HCT116 (cell line): ENCODE results near the gene HAUS8.

ENCODE experiments used
- CTCF ChIP-seq, 3 experiments: fragments of 200-600 bp in 1 of 3; sonication (generic) in 1 of 3; IDR thresholded peaks in 2 of 3; conservative IDR thresholded peaks in 1 of 3; 2 replicates each; pipeline ENCODE4 v1.5.1; 2012 to 2017; ENCODE audit warnings: low read depth in 2 of 3, low read length in 2 of 3, antibody characterized with exemption in 1 of 3, borderline replicate concordance in 1 of 3, control low read depth in 1 of 3, mild to moderate bottlenecking in 1 of 3, mixed read lengths in 1 of 3, mixed run types in 1 of 3, moderate library complexity in 1 of 3; ENCODE audit not compliant: insufficient read depth in 1 of 3
- EZH2 ChIP-seq: fragments of 200-600 bp; sonication (generic); IDR thresholded peaks from 2 replicates; pipeline ENCODE4 v1.6.1; 2017; ENCODE audit warnings: antibody characterized with exemption, mixed run types
- POLR2A ChIP-seq: IDR thresholded peaks from 2 replicates; pipeline ENCODE4 v1.7.0; 2011; ENCODE audit warnings: borderline replicate concordance; ENCODE audit not compliant: insufficient read depth, insufficient read length; ENCODE audit errors: extremely low read depth
- RAD21 ChIP-seq: IDR thresholded peaks from 2 replicates; pipeline ENCODE4 v1.6.1; 2012; ENCODE audit warnings: low read depth, mild to moderate bottlenecking
- REST ChIP-seq: IDR thresholded peaks from 2 replicates; pipeline ENCODE4 v1.6.1; 2012; ENCODE audit warnings: low read depth
- YY1 ChIP-seq: IDR thresholded peaks from 2 replicates; pipeline ENCODE4 v1.6.1; 2011; ENCODE audit warnings: low read length, low read depth, moderate library complexity, mild to moderate bottlenecking; ENCODE audit not compliant: insufficient replicate concordance; ENCODE audit errors: extremely low read depth

GRCh38 chr19:17052439-17052838 is 22.8 kb downstream of the HAUS8 start:
- no peak for TF ChIP-seq YY1
- TF ChIP-seq REST, result no peak
- peak; percentile 58 to 66 (median 58); a peak in 5 of 6 replicates for TF ChIP-seq CTCF (IDR thresholded peaks at IDR 0.05 in 2 of 3, conservative IDR thresholded peaks at IDR 0.05 in 1 of 3; ENCODE audit: borderline replicate concordance in 1 of 3, insufficient read depth in 1 of 3, low read depth in 2 of 3, low read length in 2 of 3)
- TF ChIP-seq EZH2, result no peak
- TF ChIP-seq RAD21, result peak; percentile 78
- TF ChIP-seq POLR2A, result no peak
